Glomerular visceral epithelial cell (primary cell): ENCODE results near the gene CIAO2B.
"Not testable (repeated sequence)": the region's sequence is repeated elsewhere in the genome, so short reads cannot be mapped to it uniquely, and the experiment has no call there.

Experiments used
- DNase-seq: peaks from one replicate; pipeline ENCODE4 v3.0.0-alpha.2; 2016; ENCODE audit errors: extremely low spot score

Gene CIAO2B

GRCh38 chr16:66934138-66934838 is at the start of gene CIAO2B:
TSS of gene CIAO2B (minus strand) at chr16:66934402. CDS start at chr16:66934364, 38 bp downstream.
- peak; percentile 80 for DNase-seq

GRCh38 chr16:66983033-66983432 is 48.8 kb upstream of the CIAO2B start:
- no peak for DNase-seq

- DNase-seq, result no peak
Observed at GRCh38 chr16:66979011-66979717, 45.0 kb upstream of the CIAO2B start.

DNA sequence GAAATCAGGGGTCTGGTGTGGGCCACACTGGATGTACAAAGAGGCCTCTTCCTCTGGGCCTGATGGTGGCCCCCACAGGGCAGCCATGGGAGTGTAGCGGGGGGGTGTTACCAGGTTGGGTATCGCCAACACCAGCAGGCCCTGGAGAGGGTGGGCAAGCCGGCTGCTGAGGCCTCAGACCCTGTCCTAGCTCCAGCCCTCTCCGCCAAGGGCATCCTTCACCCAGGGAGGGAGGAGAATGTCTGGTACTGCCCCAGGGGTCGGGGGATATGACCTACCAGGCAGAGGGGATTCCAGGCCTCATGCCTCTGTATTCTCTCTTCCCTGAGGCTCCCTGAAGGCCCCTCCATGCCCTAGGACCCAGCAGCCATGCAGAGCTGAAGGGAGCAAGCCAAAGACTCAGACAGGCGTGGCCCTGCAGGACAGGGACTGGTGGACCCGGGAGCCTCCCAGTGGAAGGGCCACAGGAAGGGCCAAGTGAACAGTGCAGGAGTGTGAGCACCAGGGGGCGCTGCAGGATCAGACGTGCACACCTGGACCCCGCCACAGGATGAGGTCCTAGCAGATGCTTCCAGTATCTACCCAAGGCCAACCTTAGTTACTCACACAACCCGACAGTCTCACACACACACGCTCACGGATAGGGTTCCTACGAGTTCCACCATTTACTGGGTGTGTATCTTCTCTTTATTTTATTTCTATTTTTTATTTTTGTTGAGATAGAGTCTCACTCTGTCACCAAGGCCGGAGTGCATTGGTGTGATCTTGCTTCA is 43.3 kb upstream of the CIAO2B start:
- DNase-seq, result peak; percentile 83

GRCh38 chr16:66976746-66977145 is 42.5 kb upstream of the CIAO2B start:
- DNase-seq, result no peak

DNA sequence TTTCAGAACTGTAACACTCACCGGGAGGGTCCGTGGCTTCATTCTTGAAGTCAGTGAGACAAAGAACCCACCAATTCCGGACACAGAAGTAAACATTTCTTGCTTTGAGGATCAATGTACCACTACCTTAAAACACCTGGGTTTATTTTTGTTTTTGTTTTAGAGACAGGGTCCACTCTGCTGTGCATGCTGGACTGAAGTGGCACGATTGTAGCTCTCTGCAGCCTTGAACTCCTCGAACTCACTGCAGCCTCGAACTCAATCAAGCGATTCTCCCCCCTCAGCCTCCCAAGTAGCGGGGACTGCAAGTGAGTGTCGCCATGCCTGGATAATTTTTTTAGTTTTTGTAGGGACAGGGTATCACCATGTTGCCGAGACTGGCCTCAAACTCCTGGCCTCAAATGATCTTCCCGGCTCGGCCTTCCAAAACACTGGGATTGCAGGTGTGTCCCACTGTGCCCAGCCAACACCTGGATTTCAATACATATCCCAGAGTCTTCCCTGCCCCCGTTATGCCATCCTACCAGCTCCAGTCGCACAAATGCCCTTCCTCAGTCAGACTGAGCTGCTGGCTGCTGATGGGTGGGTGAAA is 41.2 kb upstream of the CIAO2B start:
- DNase-seq, result no peak

DNA sequence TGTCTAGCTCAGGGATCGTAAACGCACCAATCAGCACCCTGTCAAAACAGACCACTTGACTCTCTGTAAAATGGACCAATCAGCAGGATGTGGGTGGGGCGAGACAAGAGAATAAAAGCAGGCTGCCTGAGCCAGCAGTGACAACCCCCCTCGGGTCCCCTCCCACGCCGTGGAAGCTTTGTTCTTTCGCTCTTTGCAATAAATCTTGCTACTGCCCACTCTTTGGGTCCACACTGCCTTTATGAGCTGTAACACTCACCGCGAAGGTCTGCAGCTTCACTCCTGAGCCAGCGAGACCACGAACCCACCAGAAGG is 40.7 kb upstream of the CIAO2B start:
- DNase-seq, result not testable (repeated sequence)

- DNase-seq, result not testable (repeated sequence)
Observed at GRCh38 chr16:66974156-66974931, 40.1 kb upstream of the CIAO2B start.

DNA sequence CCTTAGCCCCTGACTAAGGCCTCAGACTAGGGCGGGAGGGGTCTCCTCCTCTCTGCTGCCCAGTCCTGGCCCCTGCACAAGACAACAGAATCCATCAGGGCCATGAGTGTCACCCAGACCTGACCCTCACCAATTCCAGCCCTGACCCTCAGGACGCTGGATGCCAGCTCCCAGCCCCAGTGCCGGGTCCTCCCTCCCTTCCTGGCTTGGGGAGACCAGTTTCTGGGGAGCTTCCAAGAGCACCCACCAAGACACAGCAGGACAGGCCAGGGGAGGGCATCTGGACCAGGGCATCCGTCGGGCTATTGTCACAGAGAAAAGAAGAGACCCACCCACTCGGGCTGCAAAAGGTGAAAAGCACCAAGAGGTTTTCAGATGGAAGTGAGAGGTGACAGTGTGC is 39.5 kb upstream of the CIAO2B start:
- DNase-seq, result no peak

DNA sequence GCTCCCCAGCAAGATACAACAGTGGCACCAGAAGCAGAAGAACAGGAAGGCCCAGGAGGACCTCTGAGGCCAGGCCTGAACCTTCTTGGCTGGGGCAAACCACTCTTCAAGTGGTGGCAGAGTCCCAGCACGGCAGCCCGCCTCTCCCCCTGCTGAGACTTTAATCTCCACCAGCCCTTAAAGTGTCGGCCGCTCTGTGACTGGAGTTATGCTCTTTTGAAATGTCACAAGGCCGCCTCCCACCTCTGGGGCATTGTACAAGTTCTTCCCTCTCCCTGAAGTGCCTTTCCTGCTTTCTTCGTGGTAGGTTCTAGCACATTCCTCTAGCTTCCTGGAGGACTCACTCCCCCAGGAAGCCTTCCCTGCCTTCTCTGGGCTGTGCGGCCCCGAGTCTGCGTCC is 38.8 kb upstream of the CIAO2B start:
- DNase-seq, result no peak

DNA sequence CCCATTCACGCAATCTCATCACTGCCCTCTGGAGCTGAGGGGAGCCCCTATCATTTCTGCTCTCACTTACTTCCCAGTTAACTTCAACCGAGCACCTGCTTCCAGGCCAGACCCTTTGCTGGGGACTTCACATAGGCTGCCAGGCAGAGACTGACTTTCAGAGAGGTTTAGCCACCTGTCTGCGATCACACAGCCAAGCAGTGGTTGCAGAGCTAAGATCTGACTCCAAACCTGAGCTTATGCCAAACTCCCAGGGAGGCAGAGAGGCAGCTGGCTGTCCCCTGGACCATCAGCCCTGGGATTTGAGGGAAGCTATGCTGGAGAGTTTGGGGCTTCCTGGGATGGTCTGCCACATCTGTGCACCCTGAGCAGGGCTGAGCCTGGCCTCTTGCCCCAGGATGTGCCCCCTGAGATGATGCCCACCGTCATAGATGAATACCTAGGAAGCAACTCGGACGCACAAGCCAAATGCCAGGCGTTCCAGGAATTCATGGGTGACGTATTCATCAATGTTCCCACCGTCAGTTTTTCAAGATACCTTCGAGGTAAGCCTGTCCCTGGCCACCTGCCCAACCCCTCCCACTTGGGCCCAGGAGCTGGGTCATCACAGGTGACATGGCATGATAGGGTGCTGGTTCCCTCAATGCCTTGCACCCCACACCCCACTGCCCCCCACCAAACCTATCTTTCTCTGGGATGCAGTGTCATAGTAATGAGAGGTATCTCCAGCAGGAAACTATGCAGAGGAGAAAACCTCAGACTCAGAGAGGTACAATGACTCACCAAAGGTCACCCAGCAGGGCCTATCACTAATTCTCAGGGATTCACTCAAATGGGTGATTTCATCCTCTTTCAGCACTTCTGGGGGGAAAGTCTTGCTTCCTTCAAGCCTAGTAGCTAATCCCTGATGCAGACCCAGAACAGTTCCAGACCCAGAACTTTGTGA is 36.8 kb upstream of the CIAO2B start:
- DNase-seq, result peak; percentile 82

DNA sequence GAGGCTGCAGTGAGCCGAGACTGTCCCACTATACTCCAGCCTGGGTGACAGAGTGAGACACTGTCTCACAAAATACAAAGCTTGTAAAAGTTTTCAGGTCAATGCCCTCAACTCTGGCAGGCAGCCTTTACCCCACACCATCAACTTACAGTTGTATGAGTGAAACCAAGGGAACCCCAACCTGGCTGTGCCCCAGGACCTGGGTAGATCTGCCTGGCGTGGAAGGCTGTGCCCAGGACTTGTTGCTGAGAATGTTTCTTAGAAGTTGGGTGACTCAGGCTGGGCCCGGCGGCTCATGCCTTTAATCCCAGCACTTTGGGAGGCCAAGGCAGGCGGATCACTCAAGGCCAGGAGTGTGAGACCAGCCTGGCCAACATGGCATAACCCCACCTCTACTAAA is 34.6 kb upstream of the CIAO2B start:
- no peak for DNase-seq

DNA sequence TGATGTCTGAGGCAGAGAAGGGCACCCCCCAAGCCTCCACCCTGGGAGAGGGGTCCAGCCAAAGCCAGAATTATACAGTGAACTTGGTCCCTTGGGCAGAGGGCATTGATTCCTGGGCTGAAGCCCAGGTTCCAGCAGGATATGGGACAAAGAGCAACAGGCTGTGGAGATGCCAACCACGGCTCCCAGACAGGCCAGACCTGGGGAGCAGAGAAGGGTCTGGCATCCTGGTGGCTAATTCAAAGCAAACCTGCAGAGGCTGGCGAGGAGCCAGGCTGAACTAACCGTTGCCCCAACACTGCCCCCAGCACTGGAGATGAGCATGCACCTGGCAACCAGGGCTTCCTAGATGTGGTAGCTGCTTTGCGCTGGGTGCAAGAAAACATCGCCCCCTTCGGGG is 29.8 kb upstream of the CIAO2B start:
- no peak for DNase-seq

DNA sequence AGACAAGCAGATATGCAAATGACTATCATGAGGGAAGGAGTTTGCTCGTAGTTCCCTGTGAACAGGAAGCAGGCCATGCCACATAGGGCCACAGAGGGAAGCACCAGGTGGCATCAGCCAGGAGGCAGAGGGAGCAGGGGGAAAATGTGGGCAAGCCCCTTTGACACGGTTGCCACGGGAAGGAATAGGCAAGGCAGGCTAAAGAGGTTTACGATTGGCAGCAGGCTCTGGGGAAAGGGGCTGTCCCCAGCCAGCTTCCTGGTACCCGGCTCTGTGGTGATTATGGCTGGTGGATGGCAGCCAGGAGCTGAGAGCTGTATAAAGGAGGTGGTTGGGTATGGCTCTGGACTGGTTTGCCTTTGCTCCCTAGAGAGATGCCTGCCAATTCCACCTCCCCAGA is 27.7 kb upstream of the CIAO2B start:
- no peak for DNase-seq

- peak; percentile 67 for DNase-seq
Observed at GRCh38 chr16:66961065-66961744, 27.0 kb upstream of the CIAO2B start, which contains the start of gene CES3. TSS of gene CES3 (plus strand) at chr16:66961266. CDS start at chr16:66961308, 42 bp downstream.

GRCh38 chr16:66960270-66960669 is 26.1 kb upstream of the CIAO2B start:
- no peak for DNase-seq

GRCh38 chr16:66959704-66960161 is 25.5 kb upstream of the CIAO2B start:
- DNase-seq, result no peak

DNA sequence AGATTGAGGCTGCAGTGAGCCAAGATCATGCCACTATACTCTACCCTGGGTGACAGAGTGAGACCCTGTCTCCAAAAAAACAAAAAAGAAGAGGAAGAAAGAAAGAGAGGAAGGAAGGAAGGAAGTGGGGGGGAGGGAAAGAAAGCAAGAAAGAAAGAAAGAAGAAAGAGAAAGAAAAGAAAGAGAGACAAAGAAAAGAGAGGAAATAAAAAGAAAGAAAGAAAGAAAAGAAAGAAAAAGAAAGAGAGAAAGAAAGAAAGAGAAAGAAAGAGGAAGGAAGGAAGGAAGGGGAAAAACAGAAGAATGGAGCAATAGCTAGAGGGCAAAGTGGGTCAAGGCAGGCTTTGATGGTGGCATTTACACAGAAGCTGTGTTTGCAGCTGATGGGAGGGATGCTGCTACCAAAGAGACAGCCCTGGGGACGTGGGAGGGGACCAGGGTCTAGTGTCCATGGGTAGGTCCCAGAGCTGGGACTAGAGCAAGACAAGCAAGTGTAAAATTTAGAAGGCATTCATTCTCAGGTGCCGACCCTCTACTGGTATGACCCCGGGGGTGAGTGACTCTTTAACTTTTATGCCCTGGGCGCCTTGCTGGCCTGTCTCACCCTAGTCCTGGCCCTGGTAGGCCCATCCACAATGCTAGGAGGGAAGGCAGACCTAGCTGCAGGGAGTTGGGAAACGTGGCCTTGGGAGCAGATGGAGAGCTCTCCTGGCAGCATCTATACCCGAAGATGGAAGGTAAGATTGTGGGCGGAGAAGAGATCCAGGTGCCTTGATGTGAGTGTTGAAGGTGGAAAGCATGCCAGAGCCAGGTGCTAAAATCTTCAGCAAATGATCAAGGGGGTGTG is 24.9 kb upstream of the CIAO2B start:
- no peak for DNase-seq

- DNase-seq, result not testable (repeated sequence)
Observed at GRCh38 chr16:66956154-66956457, 21.9 kb upstream of the CIAO2B start.
